ENCODE measurements around the gene PARD3B.

Gene PARD3B

GRCh38 chr2:204842068-204842467 is 296.8 kb downstream of the PARD3B start:
- DNase-seq (ENCODE audit: low spot score), result no peak

- peak; percentile 17 for DNase-seq (ENCODE audit: low spot score)
Observed at GRCh38 chr2:204842661-204843485, 297.6 kb downstream of the PARD3B start.

GRCh38 chr2:204846471-204846870 is 301.2 kb downstream of the PARD3B start:
- no peak for DNase-seq (ENCODE audit: low spot score)

- no peak for DNase-seq (ENCODE audit: low spot score)
Observed at GRCh38 chr2:204849892-204850291, 304.6 kb downstream of the PARD3B start.

- DNase-seq (ENCODE audit: low spot score), result no peak
Observed at GRCh38 chr2:204850581-204850980, 305.3 kb downstream of the PARD3B start.

- DNase-seq (ENCODE audit: low spot score), result no peak
Observed at GRCh38 chr2:204853905-204854304, 308.6 kb downstream of the PARD3B start.

- no peak for DNase-seq (ENCODE audit: low spot score)
Observed at GRCh38 chr2:204860274-204860673, 315.0 kb downstream of the PARD3B start.

- DNase-seq (ENCODE audit: low spot score), result no peak
Observed at GRCh38 chr2:204862809-204863208, 317.5 kb downstream of the PARD3B start.

- no peak for DNase-seq (ENCODE audit: low spot score)
Observed at GRCh38 chr2:204863336-204863735, 318.1 kb downstream of the PARD3B start.

- no peak for DNase-seq (ENCODE audit: low spot score)
Observed at GRCh38 chr2:204869132-204869823, 324.0 kb downstream of the PARD3B start.

GRCh38 chr2:204870053-204870452 is 324.8 kb downstream of the PARD3B start:
- DNase-seq (ENCODE audit: low spot score), result no peak

- peak; percentile 35 for DNase-seq (ENCODE audit: low spot score)
Observed at GRCh38 chr2:204871231-204871953, 326.1 kb downstream of the PARD3B start.

GRCh38 chr2:204876311-204876710 is 331.0 kb downstream of the PARD3B start:
- no peak for DNase-seq (ENCODE audit: low spot score)

- no peak for DNase-seq (ENCODE audit: low spot score)
Observed at GRCh38 chr2:204877691-204878090, 332.4 kb downstream of the PARD3B start.

- DNase-seq (ENCODE audit: low spot score), result peak; percentile 13
Observed at GRCh38 chr2:204880928-204881327, 335.7 kb downstream of the PARD3B start.

GRCh38 chr2:204881655-204882054 is 336.4 kb downstream of the PARD3B start:
- DNase-seq (ENCODE audit: low spot score), result peak; percentile 56

GRCh38 chr2:204885747-204886146 is 340.5 kb downstream of the PARD3B start:
- DNase-seq (ENCODE audit: low spot score), result no peak

GRCh38 chr2:204886713-204887112 is 341.4 kb downstream of the PARD3B start:
- no peak for DNase-seq (ENCODE audit: low spot score)

GRCh38 chr2:204888222-204888621 is 342.9 kb downstream of the PARD3B start:
- no peak for DNase-seq (ENCODE audit: low spot score)

GRCh38 chr2:204890680-204891079 is 345.4 kb downstream of the PARD3B start:
- DNase-seq (ENCODE audit: low spot score), result no peak

GRCh38 chr2:204891739-204892138 is 346.5 kb downstream of the PARD3B start:
- no peak for DNase-seq (ENCODE audit: low spot score)

GRCh38 chr2:204892506-204893255 is 347.4 kb downstream of the PARD3B start:
- DNase-seq (ENCODE audit: low spot score), result no peak

Data from CD4-positive, alpha-beta T cell treated with Interleukin-2 at 100 ng/mL for 4 hours (primary cell).